Measurements from ENCODE around the gene CMSS1.

CMSS1 gene

DNA sequence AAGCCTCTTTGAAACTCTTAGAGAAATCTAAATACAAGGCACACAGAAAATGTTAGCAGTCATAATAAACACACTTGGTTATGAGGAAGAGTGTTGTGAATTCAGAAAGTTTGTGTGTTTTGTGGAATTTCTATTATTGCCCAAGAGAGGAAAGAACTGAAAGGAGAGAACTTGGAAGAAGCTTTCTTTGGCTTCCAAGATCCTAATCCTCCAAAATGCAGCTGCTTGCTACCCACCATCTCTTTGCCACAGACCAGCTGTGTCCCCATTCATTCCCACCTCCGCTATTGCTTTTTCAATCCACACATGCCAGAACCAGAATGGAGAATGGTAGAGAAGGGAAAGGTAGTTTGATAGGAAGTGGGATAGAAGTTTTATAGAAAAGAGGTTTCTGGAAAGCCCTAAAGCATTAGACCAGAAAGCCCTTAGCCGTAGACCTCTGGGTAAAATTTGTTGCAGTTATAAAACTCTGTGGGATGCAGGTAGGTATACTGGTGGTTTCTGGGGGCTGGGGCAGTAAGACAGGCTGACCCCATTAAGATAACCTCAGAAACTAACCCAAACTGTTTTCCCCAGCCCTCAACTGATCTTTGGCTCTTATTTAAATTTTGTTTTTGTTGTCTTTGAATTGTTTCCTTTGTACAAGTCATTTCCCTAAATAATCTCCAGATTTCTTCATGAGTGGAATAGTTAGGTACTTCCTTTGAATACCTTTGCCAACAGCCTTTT is 188.2 kb downstream of the CMSS1 start:
- no peak for DNase-seq

DNA sequence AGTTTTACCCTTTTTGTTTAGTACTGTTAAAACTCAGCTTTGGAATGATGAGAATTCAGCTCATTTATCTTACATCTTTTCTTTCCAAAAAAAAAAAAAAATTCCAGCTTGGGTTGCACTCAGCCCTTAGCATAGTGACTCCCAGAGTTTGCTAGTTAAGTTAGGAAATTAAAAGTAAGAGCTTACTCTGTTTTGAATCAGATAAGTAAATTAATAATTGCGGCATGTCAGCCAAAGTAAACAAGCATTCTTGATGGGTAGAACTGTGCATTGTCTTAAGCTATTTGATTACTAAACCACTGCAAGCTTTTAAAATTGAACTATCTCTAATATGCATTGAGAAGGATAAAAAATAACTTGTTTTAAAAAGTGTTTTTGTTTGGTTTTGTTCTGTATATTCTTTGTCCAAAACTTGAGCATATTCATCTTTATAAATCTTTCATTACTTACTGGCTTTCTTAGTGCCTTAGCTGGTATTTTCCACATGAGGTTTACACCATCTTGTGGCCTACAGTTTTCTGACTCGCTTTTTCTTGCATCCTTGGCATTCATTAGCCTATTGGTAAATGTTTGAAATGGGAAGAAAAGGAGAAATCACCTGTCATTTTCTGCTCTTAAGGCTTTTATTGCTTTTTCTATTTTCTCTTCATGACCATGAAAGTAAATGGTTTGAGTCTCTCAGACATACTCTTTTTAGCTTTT is 189.1 kb downstream of the CMSS1 start:
- no peak for DNase-seq

DNA sequence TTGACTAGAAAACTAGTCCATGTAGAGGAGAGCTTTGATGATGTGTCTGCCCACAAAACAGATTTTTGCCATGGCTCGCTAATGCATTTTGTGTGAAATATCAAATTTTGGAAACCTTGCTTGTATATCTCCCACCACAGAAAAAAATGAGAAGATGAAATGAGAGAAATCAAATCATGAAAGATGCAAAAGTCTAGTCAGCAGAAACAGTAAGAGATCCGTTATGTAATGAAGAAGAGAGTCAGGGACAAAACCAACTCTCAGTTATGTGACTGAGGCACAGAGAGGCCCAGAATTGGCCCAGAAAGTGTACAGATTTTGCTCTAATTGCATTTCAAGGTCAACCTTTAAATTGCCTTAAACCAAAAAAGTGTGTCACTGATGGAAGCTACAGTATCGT is 189.7 kb downstream of the CMSS1 start:
- no peak for DNase-seq

DNA sequence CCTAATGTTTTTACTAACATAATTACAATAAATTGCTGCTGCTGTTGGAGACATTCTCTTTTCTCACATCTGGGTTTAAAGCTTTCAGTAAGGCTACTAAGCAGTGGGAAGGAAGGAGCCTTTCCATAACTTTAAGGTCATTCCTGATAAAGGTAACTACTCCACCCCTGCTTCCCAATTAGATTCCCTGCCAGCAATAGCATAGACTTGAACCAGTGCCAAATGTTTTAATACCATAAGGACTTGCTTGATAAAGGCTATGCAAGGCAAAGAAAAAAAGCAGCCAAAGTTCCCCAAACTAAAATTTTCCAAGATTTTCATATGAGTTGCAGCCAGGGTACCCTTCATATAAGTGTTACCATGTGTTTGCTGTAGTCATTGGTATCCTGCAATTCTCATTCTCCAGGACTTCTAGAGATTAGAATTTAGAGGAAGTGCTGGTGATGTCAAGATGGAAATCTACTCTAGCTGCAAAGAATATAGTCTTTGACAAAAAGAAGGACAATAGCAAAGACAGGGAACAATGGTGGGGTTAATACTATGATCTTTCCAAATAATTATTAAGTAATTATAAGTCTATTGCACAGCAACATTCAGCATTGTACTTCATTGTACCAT is 190.5 kb downstream of the CMSS1 start:
- no peak for DNase-seq

DNA sequence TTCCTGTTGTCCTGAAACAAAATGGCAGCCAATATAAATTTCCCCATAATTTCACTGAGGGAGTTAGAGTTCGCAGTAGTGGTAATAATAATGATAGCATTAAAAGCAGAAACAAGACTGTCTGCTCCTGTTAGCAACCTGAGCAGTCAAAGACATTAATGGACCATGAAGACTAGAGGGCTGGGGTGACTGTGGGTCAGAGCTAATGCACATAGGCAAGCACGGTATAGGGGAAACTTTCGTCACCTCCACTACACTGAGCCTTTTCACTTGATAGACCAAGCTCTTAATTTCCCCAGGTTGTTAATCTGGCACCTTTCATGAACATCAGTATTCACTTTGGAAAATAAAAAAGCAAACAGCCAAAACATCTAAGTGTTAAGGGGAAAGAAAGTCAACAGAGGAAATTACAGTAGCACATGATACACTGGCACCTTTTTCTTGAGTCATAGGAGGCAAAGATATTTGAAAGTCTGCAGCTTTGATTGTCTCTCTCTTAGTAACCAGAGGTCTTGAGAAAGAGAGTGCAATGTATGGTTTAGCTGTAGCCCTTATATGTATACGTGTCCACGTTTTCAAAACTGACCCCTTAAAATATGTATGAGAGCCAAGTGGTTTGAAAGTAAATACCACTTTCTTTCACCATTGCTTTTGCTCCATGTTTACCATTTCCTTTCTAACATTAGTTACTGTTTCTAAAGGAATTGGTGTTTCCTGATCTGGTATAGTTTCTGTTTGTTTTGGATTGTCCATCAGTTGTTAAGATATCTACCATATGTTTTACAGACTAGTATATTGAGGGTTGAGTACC is 191.8 kb downstream of the CMSS1 start:
- no peak for DNase-seq

DNA sequence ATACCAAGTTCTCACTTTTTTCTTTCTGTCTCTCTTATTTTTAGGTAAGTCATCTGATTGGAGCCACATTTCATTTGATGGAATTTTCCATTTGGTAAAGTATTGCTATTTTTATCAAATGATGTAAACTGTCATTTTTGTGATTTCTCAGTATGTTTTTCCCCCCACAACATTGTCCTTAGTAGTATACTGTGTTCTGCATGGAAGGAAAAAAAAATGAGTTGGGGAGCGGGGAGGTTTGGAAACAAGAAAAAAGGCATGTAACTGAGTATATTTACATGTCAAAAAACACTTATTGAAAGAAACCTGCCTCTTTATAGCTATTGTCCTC is 192.4 kb downstream of the CMSS1 start:
- DNase-seq, result no peak

DNA sequence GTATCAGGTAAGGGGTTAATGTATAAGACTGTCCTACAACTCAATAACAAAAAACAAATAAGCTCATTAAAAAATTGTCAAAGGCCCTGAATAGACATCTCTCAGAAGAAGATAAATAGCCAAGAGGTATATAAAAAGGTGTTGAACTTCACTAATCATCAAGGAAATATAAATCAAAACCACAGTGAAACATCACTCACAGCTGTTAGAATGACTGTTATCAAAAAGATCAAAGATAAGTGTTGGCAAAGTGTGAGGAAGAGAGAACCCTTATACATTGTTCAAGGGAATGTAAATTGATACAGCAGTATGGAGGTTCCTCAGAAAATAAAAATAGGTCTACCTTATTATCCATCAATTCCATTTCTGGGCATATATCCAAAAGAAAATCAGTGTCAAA is 201.1 kb downstream of the CMSS1 start:
- DNase-seq, result no peak

DNA sequence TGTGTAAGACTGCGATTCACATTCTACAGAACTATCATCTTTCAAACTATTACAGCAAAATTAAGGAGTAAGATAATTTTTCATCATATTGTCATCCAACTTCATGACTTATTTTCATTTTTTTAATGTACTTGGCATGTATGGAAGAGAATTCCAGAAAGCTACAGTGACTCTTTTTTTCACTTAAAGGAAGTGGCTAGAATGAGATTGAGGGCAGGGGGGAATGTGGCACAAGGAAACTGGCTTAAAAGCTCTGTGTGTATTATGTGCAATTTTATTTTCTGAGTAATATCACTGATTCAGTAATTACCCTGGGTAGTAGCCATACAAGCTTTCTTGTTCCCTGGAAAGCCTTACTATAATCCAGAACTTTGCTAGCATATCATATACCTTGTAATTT is 202.1 kb downstream of the CMSS1 start:
- no peak for DNase-seq

DNA sequence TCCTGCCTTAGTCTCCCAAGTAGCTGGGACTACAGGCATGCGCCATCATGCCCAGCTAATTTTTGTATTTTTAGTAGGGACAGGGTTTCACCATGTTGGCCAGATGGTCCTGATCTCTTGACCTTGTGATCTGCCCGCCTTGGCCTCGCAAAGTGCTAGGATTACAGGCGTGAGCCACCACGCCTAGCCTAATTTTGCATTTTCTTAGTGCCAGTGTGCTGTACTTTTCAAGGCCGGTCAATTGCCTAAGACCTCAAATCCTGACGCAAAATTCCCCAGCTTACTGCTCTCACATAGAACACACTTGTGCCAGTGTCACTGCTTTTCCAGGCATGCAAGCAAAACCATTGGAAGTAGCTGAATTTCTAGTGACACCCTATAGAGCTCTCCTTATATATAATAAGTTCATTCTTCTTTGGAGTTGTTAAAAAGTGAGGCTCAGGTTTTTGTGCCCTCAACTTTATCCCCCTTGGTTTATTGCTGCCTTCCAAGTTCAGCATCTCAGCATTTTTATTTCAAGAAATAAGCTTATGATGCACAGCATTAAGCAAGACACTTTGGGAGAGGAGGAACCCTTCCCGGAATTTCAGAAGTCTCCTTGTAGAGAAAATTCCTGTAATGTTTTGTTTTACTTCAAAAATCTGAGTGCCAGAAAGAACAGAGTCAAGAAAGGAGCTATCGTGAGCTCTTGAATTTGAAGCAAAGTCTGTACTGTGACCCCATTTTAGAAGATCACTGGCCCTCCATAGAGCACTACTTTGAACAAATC is 203.4 kb downstream of the CMSS1 start:
- DNase-seq, result no peak

DNA sequence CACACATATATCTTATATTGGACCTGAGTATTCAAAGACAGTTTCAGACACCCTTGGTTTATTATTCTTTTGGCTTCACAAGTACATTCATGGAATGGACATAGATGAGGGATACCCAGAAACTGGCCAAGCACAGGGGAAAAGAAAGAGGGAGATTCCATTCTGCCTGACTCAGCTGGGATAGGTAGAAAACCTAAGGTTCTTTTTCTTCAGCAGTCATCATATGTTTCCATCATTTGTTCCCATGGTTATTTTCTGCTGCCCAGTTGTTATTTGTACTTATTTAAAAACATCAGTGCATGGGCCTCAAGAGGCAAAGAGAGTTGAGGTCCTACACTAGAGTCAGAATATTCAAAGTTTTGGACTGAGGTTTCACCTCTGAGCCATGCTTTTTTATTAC is 204.8 kb downstream of the CMSS1 start:
- no peak for DNase-seq

DNA sequence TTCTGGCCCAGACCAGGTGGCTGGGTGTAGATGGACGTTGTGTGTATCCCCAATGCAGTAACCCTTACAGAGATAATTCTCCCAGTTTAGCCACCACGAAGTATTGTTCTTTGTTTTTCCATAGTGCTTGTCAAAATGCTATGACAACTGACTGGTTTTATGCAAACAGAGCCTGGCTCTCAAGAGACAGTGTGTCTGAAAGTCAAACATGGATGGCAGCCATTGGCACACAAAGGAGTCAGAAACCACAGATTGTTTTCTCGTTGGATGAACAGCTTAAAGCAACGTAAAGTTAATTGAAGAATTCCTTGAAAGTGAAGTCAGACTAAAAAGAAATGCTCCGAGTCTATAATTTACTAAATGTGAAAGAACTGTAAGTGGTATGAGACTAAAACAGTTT is 205.5 kb downstream of the CMSS1 start:
- DNase-seq, result no peak

DNA sequence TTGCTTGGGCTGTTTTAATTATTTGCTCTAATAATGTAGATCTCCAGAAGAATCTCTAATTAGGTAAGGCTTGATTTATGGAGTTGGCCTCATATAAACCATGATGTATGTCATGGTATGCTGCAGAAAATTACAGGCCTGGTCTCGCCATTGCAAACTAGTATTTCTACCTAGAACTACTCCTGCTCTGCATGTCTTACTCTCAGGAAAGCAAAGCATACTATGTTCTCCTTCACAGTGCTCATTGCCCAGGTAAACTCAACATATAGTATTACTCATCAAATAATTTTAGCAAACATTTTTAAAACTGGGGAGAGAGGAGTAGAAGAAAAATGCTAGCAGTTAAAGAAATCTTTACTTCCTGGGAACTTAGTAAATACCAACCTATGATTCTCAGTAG is 205.9 kb downstream of the CMSS1 start:
- no peak for DNase-seq

DNA sequence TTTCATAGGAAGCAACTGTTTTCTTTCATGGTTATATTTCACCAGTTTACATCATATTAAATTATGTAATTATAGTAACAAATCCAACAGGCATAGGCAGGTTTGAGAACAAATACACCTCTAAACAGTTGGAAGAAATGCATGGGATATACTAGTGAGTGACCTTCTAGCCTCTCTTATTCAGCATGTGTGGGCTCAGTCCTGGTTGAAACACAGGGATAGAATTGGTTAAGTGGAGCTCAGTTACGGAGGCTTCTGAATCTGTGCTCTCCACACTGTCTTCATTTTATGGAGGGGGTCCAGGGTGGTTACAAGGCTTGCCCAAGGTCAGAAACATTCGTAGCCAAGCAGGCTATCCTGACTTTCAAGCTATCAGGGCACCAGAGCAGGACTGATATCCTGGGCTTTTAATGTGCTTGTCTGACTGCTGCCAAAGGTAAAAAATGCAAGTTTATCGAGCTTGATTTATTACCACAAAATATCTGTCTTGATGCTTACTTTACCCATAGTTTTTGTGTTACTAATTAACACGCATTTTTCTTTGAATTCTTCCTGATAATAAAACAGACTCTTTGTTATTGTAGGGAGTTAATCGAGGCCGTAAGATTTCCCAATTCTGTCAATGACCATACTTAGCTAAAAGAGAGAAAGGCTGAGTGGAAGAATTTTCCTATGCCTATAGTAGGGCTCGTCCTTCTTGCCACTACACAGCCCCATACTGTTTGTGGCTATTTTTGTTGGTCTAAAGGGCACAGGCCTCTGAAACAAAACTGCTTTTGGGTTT is 207.1 kb downstream of the CMSS1 start:
- DNase-seq, result no peak

DNA sequence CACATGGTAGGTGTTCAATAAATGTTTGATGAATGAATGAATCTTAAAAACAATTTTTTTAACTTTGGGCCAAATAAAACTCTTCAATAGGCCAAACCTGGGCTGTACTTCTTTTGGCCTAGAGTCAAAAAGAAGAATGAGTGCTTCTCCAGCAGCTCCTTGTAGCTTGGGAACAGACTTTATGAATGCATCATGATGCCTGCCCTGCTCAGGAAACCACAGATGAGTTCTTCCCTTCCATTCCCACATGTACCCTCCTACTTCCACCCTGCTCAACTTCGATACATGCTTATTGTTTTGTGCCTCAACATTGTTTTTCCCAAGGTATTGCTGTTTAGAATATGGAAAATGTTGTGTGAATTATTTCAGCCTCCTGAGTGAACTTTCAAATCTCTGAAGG is 209.7 kb downstream of the CMSS1 start:
- no peak for DNase-seq

DNA sequence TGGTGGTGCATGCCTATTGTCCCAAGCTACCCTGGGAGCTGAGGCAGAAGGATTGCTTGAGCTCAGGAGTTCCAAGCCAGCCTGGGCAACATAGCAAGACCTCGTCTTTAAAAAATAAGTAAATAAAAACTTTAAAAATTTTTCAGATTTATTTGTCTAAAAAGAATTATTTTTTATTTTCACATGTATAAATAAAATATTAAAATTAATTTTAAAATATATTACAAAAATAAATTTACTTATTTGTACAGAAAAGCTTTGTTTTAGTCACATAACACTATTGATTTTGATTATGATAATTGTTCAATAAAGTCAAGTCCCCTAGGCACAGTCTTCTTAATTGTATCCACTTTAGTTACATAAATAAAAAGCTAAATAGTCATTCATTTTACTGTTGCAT is 211.4 kb downstream of the CMSS1 start:
- no peak for DNase-seq

DNA sequence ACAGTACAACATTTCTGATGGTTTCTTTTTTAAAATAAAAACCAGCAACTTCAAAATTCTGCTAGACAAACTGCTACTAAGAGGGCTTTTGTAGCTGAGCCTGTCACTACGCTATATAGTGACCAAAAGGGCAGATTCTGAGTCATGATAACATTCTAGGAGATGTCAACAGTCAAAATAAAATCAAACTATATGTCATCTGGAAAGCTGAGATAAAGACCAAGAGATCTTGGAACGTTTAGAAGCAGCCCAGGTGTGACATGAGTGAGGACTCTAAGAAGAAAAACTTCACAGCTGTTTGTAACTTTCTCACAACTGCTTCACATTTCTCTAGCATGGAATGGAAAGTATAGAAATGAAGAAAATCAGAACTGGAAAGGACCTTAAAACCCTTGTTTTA is 212.0 kb downstream of the CMSS1 start:
- DNase-seq, result no peak

DNA sequence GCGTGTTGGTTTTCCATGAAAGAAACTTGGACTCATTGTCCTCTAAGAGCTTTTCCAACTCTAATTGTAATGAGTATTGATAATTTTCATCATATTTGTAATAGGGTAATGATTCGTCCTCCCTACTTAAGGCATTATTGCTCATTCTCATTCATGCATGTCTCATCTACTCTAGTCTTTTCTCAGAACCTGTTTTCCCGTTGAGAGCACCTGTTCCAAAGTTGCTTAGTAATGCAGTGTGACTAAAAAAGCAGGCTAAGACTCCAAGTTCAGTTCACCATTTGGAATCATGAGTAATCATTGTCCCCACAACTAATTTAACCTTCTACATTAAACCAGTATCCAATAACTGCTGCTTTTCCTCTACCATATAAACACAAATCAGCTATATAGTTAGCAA is 212.7 kb downstream of the CMSS1 start:
- no peak for DNase-seq

DNA sequence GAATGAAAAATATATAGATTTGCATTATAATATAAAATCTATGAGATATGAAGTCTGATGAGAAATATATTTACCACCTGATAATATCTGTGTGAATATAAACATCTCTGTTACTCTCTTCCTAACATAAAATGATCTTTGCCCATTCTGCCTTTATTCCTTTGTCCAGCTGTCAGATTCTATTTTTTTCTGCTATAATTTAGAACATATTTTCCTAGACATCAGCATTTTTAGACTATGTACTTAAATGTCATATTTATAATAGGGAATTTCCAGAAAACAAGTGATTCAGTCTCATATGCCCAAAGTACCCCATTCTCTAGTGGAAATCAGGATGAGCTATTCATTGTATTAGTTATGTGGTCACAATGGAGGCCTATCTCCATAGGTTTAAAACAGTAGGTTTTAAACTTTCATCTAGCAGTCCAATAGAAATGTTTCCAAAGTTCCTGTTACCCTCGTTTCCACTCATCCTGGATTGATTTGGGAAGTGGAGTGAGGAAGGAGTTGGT is 213.3 kb downstream of the CMSS1 start:
- no peak for DNase-seq

DNA sequence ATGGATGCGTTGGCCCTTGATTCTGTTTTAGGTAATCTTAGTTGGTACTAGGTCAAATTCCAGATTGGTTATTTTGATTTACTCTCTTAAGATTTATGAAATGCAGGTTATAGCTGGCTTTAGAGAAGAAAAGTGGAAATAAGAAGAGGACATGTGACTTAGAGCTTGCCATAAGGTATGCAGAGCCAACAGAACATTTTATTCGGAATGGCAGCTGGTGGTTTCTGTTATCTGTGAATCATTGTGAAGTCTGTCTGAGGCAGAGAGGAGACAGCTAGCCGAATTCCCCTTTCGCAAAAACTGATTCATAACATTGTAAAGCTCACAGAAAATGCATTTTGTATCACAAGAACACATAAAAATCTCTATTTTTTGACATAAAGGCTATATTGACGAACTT is 214.6 kb downstream of the CMSS1 start:
- DNase-seq, result no peak

DNA sequence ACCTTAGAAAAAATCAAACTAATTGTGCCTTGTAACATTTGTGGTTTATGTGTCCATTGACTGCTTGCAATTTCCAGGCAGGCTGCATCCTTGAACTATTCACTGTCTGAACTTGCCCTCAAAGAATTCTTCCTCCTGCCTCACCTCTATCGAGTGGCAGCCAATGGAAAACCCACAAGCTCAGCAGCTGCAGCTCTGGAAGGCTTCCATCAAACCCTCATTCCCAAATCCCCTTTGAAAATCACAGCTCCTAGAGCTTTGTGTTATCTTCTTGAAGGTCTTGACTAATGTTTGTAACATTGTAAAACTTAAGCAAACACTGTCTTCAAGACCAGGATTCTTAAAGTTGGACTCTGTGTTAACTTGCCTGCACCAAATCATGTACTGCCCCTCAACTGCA is 215.5 kb downstream of the CMSS1 start:
- DNase-seq, result no peak

DNA sequence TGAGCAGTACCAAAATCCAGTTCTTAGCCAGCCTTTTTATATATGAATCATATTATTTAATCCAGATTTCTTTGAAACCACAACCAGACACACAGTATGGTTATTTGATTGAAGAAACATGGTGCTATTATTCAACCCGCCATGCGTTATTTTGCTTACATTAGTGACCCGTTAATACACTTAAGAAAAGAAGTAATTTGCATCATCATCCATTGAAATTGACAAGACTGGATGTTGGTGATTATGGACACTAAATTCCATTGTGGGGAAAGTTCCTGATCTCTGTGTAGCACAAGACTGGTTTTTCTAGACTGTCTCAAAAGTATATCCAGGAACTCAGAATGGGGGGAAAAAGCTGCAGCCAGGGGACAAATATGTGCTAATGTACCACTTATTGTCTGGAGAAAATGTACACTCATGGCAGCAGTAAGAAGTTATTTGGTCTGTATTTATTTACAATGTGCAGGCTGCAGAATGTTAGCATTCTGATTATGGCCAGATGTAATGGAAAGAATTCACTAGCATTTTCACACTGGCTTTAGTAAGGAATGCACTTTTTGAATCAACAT is 216.3 kb downstream of the CMSS1 start:
- DNase-seq, result no peak

DNA sequence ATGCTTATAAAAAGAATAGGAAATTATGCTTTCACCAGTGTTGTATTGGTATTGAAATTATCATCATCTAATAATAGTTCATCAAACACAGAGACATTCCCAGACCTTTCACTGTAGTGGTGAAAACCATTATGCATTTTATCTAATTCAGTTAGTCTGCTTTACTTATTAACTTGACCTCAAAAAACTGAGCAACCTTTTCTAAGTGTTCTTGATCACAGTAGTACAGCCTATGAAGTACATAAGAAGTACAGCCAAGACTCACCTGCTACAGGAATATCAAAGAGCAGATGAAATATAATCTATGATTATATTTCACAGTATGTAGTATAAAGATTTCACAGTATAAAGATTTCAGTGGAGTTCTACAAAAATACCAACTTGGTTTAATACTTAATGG is 221.4 kb downstream of the CMSS1 start:
- DNase-seq, result no peak

Measured in activated CD8-positive, alpha-beta memory T cell treated with anti-CD3 and anti-CD28 coated beads for 24 hours (primary cell).